ENCODE measurements around the gene GRAPL. TPM values are rescaled to one million over a fixed set of nuclear protein-coding genes. Genes with fewer than 3 reads are reported as not detected.
"Not testable (repeated sequence)": the region's sequence is repeated elsewhere in the genome, so short reads cannot be mapped to it uniquely, and the experiment has no call there.

The GRAPL gene
- total RNA-seq, 2 experiments from 2014 or later: 1.4 TPM

GRCh38 chr17:19136138-19136537, 8.7 kb downstream of the GRAPL start:
- CTCF ChIA-PET, POLR2A ChIA-PET: not testable (repeated sequence)

- POLR2A ChIA-PET, CTCF ChIA-PET: not testable (repeated sequence)
Measured at GRCh38 chr17:19136605-19137004, 9.2 kb downstream of the GRAPL start.

DNA sequence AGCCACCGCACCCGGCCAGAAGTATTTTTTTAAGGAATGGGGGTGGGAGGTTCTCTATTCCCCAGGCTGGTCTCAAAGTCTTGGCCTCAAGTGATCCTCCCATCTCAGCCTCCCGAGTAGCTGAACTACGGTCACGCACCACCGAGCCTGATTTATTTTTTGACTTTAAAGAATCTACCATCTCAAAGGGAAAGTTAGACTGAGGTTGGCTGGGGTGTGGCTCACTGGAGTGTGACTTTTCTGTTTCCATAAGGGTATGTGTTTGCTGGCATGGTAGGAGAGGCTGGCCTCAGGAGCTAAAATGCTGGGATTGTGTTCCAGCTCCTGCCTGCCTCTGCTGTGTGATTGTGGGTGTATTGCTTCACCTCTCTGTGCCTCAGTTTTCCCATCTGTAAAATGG, 10.6 kb downstream of the GRAPL start:
- CTCF ChIA-PET, POLR2A ChIA-PET: not testable (repeated sequence)

DNA sequence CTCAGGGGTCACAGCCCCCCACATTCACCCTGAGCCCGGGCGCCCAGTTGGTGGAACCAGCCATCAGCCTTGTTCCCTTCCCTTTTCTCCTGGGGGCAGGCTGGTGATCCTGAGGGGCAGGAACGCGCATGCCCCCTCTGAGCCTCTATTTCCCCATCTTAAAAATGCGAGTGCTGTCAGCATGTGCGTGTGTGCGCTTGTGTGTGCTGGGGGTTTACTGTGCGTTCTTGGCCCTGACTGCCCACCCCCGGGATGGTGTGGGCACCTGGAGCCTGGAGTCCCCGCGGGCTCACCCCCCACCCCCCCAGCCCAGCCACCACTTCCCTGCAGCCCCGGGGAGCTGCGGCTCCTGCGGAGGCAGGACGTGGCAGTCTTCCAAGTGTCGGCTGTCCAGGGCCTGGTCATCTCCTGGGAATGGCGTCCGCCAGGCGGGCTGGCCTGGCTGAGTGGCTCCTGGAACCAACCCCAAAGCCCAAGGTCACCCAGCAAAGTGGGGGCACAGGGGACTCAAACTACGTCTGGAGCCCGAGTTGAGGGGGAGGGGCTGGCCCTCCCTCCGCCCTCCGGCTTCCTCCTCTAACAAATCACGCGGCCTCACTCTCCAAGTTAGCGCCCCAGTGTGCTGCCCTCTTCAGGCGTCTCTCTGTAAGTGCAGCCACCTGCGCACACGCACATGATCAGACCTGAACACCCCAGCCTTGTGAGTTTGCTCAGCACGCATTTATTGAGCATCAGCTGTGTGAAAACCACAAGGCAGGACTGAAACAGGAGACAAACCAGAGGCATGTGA, 14.2 kb downstream of the GRAPL start:
- CTCF ChIA-PET, POLR2A ChIA-PET: not testable (repeated sequence)

- CTCF ChIA-PET, POLR2A ChIA-PET: not testable (repeated sequence)
Measured at GRCh38 chr17:19142419-19142818, 15.0 kb downstream of the GRAPL start.

GRCh38 chr17:19143097-19143777, 15.8 kb downstream of the GRAPL start:
- POLR2A ChIA-PET, CTCF ChIA-PET: not testable (repeated sequence)

DNA sequence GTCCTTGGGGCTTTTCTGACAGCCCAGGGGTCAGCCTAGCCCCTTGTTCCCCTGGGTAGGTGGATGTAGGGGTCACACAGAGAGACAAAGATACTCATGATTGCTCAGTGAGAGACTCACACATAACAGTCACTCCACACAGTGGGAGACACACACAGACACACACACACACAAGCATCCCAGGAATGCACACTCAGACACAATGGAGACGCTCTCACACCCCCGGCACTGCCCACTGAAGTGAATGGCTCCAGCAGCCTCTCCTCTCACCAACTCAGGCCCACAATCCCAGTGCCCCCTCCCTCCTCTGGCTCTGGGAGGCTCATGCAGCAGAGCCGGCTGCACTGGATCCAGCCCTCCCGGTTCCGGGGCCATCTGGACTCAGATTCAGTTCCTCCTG, 17.0 kb downstream of the GRAPL start:
- CTCF ChIA-PET, POLR2A ChIA-PET: not testable (repeated sequence)

DNA sequence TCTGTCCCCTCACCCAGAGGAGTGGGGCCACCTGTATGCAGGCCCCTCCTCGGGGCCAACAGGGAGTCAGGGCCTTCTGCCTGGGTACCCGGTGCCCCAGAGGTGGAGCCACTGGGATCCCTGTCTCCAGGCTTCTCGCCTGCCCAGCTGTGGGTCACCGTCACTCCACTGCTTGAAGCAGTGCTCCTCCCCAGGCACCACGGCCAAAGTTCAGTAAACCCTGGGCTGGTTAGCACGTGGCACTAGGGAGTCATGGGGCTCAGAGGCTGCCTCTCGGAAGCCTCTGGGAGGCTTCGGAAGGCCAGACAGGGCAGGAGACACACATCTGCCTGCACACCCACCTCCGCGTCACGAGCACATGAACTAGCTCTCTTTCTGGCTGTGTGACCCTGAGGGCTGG, 18.1 kb downstream of the GRAPL start:
- POLR2A ChIA-PET, CTCF ChIA-PET: not testable (repeated sequence)

- CTCF ChIA-PET, POLR2A ChIA-PET: not testable (repeated sequence)
Measured at GRCh38 chr17:19150678-19151615, 23.6 kb downstream of the GRAPL start.

GRCh38 chr17:19157628-19158027, 30.2 kb downstream of the GRAPL start:
- POLR2A ChIA-PET, CTCF ChIA-PET: not testable (repeated sequence)

DNA sequence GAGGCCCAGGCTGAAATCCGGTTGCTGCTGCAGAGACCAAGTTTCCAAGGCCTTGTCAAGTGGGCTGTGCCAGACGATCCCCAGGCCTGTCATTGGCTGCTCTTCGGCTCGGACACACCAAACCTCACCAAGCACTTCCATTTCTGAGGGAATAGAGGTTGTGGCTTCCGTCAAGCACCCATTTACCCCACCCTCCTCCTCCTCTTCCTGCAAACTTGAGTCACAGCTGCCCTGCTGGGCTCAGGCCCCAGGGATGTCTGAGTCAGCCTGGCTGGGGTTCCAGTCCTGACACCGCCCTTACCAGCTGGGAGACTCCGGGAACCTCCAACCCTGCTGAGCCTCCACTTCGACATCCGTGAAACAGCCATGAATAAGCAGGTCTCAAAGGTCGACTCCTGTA, 31.1 kb downstream of the GRAPL start:
- POLR2A ChIA-PET, CTCF ChIA-PET: not testable (repeated sequence)

DNA sequence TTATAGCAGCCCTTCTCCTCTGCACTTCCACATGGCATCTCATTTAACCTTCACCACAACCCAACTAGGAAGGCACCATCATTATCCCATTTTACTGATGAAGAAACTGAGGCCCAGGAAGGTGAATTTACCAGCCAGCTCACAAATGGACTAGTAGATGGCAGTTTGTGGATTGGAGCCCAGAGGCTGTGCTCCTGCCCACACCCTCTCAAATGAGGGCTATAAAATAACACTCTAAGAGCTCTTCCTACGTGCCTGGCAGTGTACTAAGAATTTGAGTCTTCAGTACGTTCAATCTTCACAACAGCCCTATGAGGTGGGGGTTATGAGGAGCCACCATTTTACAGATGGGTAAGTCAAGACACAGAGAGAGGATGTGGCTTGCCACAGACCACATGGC, 31.5 kb downstream of the GRAPL start:
- CTCF ChIA-PET, POLR2A ChIA-PET: not testable (repeated sequence)

DNA sequence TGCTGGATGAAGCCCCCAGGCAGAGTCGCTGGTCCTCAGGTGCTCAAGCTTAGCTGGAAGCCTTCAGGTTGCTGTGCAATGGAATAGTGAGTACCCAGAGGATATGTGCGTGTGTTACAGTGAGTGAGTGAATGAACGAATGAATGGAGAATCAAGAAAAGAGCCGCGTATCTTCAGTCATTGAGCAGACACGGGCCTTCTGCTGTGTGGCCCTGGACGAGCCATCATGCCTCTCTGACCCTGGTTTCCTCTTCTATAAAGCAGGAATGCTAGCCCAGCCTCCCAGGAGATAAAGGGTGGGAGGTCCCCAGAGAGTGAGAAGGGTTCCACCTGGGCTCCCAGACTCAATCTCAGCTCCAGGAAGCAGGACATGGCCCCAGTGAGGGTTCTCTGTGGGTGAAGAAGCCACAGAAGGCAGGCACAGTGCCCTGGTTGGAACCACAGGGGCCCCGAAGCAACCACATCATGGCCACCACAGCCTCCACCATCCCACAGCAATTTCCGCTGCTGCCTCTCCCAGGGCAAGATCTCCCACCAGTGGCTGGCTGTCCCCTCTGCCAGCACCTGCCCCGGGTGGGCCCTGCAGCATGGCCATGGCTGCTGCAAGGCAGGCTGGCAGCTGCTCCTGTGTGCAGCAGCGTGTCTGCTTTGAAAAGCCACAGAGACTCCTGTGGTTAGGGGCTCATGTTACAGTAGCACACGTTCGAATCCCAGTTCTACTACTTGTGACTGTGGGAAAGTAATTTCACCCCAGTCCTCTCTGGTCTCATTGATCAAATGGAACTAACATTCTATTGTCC, 34.1 kb downstream of the GRAPL start:
- POLR2A ChIA-PET, CTCF ChIA-PET: not testable (repeated sequence)

DNA sequence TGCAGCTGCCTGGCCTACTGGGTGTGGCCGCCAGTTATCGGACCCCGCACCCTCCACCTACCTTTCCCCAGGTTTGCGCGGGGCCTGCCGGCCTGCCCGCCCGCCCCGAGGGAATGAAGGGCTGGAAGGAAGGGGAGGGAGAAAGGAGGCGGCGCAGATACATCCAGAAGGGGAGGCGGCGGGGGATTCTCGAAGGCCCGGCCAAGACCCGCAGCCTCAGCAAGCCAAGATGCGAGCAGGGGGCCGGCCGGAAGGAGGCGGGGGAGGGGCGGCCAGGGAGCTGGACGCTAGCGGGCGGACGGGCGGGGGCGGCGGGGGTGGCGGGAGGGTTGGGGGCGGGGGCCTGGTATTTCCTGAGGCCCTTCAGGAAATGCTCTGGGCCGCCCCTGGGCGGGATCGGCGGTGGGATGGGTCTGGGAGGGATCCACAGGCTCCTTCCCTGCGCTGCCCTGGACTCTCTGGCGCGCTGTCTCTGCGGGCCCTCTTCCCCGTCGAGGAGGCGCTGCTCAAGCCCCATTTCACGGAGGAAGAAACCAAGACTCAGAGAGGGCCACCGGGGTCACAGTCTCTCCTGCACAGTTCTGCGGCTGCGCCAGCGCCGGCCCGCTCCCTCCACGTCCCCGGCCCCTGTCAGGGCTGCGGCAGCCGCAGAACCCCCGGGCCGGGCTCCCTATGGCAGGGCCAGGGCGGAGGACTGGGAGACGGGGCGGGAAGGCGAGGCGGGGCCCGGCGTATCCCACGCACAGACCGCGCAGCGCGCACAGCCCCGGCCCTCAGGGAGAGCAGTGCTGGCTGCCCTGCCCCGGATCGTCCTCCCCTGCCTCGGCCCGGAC, 35.2 kb downstream of the GRAPL start:
- CTCF ChIA-PET, POLR2A ChIA-PET: not testable (repeated sequence)

DNA sequence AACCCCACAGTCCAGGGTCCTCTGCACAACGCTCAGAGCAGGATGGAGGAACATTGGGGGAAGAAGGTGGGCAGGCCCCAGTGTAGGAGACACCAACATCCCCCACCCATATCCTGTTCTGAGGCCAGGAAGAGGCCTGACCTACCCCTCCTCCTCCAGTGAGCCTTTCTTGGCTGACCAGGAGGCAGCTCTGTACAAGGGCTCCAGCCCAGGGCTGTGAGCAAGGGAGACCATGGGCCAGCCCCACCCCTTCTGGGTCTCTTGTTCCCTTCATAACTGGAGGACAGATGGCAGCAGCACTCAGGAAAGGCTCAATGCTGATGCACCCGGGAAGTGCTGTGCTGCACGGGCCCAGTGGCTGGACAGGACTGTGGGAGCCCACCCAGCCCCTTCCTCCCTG, 47.0 kb downstream of the GRAPL start:
- CTCF ChIA-PET, POLR2A ChIA-PET: not testable (repeated sequence)

- POLR2A ChIA-PET, CTCF ChIA-PET: not testable (repeated sequence)
Measured at GRCh38 chr17:19175410-19175809, 48.0 kb downstream of the GRAPL start.

DNA sequence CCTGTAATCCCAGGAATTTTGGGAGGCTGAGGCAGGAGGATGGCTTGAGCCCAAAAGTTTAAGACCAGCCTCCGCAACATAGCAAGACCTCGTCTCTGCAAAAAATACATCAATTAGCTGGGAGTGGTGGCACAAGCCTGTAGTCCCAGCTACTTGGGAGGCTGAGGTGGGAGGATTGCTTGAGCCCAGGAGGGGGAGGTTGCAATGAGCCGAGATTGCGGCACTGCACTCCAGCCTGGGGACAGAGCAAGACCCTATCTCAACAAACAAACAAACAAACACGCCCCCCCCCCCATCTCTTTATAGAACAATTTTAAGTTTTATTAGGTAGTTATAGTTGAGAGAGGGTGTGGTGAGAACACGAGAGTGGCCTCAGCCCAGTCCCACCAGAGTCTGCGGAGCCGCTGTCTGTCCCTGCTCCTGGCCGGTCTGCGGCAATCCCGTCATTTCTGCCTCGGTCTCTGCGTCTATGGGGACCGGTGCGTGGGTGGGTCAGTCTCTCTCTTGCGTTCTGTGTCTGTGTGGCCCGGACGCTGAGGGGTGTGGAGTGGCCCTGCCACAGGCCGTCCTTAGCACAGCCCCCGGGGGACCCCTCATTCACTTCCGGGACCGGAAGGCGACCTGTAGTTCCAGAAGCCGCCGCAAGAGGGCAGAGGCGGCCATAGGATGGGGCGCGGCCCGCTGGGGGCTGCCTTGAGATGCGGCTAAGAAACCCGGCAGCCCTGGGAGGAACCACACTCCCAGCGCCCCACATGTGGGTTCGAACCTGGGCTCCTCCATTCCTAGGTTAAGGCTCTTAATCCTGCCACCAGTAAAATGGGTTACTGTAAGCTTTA, 53.9 kb downstream of the GRAPL start:
- POLR2A ChIA-PET, CTCF ChIA-PET: not testable (repeated sequence)

Data from activated CD8-positive, alpha-beta memory T cell treated with anti-CD3 and anti-CD28 coated beads for 36 hours (primary cell).